ENCODE data around the gene JAK3. TPM values are rescaled to one million over a fixed set of nuclear protein-coding genes. Genes with fewer than 3 reads are reported as not detected.

The JAK3 gene
- total and polyA plus RNA-seq, 10 donors, result 30.6 to 203 (median 116) TPM

- 86 to 96% (median 89%) methylated on average over 12 to 16 of the region's 16 CpGs for WGBS, 5 donors
- TF ChIP-seq POLR2AphosphoS5 (IDR thresholded peaks at IDR 0.05) (no peak), POLR2A (IDR thresholded peaks at IDR 0.05) (no peak)
- TF ChIP-seq, protein P1, sequence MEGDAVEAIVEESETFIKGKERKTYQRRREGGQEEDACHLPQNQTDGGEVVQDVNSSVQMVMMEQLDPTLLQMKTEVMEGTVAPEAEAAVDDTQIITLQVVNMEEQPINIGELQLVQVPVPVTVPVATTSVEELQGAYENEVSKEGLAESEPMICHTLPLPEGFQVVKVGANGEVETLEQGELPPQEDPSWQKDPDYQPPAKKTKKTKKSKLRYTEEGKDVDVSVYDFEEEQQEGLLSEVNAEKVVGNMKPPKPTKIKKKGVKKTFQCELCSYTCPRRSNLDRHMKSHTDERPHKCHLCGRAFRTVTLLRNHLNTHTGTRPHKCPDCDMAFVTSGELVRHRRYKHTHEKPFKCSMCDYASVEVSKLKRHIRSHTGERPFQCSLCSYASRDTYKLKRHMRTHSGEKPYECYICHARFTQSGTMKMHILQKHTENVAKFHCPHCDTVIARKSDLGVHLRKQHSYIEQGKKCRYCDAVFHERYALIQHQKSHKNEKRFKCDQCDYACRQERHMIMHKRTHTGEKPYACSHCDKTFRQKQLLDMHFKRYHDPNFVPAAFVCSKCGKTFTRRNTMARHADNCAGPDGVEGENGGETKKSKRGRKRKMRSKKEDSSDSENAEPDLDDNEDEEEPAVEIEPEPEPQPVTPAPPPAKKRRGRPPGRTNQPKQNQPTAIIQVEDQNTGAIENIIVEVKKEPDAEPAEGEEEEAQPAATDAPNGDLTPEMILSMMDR (IDR thresholded peaks at IDR 0.05 in 8 of 11, conservative IDR thresholded peaks at IDR 0.05 in 3 of 11), result no peak
- DNase-seq, result no peak
These were observed 29.9 kb upstream of the JAK3 start for GRCh38 chr19:17877696-17878095.

GRCh38 chr19:17874758-17875135, 27.0 kb upstream of the JAK3 start:
- no peak overlapping the region for H3K4me3 ChIP-seq
- WGBS, 5 donors, result 85 to 92% (median 88%) methylated on average over 9 of the region's 9 CpGs
- no peak overlapping the region for H3K27ac ChIP-seq
- H3K9me3 ChIP-seq, result no peaks in the 10 kb centered on the region
- no peak for DNase-seq
- no peaks in the 10 kb centered on the region for H3K36me3 ChIP-seq
- TF ChIP-seq POLR2AphosphoS5 (IDR thresholded peaks at IDR 0.05), result no peak
- TF ChIP-seq, protein P1 (IDR thresholded peaks at IDR 0.05 in 8 of 11, conservative IDR thresholded peaks at IDR 0.05 in 3 of 11), result no peak
- TF ChIP-seq POLR2A (IDR thresholded peaks at IDR 0.05), result no peak
- H3K4me1 ChIP-seq, result peaks cover 11 to 38% (median 29%) of the 10 kb centered on the region in 6 donors
- H3K27me3 ChIP-seq (replicated peaks in 1 of 7), result peaks cover 12 to 58% (median 35%) of the 10 kb centered on the region in 7 donors
- intact Hi-C loops (cut with DNase I; ENCODE audit: low total_unique reads), result no loop called here

More at GRCh38 chr19:17877696-17878095, 29.9 kb upstream of the JAK3 start:
- H3K27me3 ChIP-seq (replicated peaks in 1 of 7), result peaks cover 0 to 28% (median 13%) of the 10 kb centered on the region in 7 donors
- H3K4me3 ChIP-seq, result no peak overlapping the region
- no peaks in the 10 kb centered on the region for H3K36me3 ChIP-seq
- intact Hi-C loops (cut with DNase I; ENCODE audit: low total_unique reads), result no loop called here
- no peak overlapping the region for H3K27ac ChIP-seq
- peaks cover 8 to 18% (median 15%) of the 10 kb centered on the region in 6 donors for H3K4me1 ChIP-seq
- H3K9me3 ChIP-seq, result no peaks in the 10 kb centered on the region

DNA sequence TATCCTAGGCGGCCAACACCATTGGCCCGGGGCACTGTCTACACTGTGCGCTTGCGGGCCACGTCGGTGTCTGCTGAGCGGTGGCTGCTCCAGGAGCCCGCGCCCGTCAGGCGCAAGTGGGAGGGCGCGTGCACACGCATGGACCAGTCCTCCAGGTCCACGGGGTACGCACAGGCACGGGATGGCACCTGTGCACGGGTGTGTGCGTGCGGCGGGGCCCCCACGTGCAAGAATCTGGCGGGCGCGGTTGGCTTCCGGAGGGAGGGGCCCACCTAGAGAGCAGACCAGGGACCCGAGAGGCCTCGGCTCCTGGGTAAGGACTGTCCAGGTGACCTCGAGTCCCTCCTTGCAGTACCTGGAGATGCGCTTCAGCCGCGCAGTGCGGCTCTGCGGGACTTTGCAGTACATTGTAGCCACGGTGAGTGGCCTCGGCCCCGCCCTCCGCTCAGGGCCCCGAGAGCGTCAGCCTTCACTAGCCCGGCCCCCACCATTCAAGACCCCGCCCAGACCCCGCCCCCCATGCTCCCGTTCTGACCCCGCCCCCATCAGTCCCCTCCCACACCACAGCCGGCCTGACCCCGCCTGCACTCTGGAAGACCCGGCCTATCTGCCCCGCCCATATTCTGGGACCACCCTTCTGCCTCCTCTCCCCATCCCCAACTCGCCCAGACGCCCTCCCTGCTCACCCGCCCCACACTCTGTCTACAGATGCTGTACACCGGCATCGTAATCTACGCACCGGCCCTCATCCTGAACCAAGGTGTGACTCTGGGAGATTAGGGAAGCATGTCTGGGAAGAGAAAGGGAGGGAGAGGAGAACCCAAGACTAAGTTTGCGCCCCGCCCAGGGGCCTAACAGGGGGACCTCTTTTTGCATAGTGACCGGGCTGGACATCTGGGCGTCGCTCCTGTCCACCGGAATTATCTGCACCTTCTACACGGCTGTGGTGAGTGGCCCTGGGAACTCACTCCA, 26.3 kb upstream of the JAK3 start:
- Histone ChIP-seq H3K4me1 (peaks cover 11 to 38% (median 29%) of the 10 kb centered on the region in 6 donors), H3K27ac (no peak overlapping the region), H3K9me3 (no peaks in the 10 kb centered on the region), H3K27me3 (replicated peaks in 1 of 7) (peaks cover 12 to 62% (median 35%) of the 10 kb centered on the region in 7 donors), H3K36me3 (no peaks in the 10 kb centered on the region), H3K4me3 (peak overlapping the region; percentile 13 to 67 (median 35))
- DNase-seq, result peak; percentile 84
- 10 to 25% (median 12%) methylated on average over 37 to 63 of the region's 63 CpGs for WGBS, 5 donors
- intact Hi-C loops (cut with DNase I; ENCODE audit: low total_unique reads), result no loop called here
- TF ChIP-seq, protein P1 (IDR thresholded peaks at IDR 0.05 in 8 of 11, conservative IDR thresholded peaks at IDR 0.05 in 3 of 11), result no peak
- TF ChIP-seq POLR2AphosphoS5 (IDR thresholded peaks at IDR 0.05), result peak in 1 of 3 donors; percentile 33

Measured in spleen (tissue), 11 donors.